ENCODE data around the gene MAML2.

GRCh38 chr11:96085319-96085930, 257.6 kb downstream of the MAML2 start:
- no peak for TF ChIP-seq POLR2AphosphoS5 (IDR thresholded peaks at IDR 0.05; ENCODE audit: low read depth, low read length)
- no peak for TF ChIP-seq POLR2A (IDR thresholded peaks at IDR 0.05; ENCODE audit: low read depth, low read length)
- TF ChIP-seq TAF1 (IDR thresholded peaks at IDR 0.05; ENCODE audit: borderline replicate concordance, low read depth, low read length) = no peak

Measured in GM12892 (cell line).